GM21576 (cell line): ENCODE measurements around the gene SP1.
A peak's percentile ranks its signal among the peaks of the same experiment; 100 is the strongest.
"Not testable (repeated sequence)": the region's sequence is repeated elsewhere in the genome, so short reads cannot be mapped to it uniquely, and the experiment has no call there.

Source experiments
- ATAC-seq: cut with Tn5 transposase; IDR thresholded peaks from one replicate; pipeline ENCODE4 v1.9.1; 2021; ENCODE audit warnings: mild to moderate bottlenecking, moderate library complexity; ENCODE audit not compliant: unreplicated experiment

Gene SP1

DNA sequence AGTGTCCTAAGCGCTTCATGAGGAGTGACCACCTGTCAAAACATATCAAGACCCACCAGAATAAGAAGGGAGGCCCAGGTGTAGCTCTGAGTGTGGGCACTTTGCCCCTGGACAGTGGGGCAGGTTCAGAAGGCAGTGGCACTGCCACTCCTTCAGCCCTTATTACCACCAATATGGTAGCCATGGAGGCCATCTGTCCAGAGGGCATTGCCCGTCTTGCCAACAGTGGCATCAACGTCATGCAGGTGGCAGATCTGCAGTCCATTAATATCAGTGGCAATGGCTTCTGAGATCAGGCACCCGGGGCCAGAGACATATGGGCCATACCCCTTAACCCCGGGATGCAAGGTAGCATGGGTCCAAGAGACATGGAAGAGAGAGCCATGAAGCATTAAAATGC, 31.0 kb downstream of the SP1 start:
- no peak for ATAC-seq

DNA sequence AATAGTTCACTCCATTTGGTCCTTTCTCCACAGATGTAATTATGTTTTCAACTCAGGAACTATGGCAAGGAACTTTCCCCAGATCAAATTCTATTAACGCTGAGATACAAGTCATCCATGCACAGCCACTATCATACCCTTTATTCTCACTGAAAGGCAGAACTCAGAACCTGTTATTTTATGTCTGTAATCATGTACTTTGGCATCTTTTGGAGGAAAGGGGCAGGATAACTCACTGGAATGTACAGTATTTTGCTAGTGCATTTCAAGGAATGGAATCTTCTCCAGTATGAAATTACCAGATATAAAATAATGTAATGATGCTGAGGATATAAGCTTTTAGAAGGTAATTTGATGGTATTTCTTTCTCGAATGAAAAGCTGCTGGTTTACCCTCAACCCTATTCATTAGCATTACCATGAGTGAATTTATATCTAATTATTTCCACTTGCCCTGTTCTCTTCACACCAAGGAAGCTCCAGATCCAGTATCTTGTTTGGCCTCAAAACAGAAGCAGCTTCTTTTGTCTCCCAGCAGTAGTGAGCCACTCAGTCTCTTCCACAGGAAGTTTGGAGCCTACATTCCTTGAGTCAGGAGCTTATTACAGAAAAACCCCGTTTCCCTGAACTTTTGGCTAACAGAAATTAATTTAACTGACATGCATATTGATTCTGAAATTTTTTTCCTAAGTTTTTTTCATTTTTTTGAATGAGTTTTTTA, 33.7 kb downstream of the SP1 start:
- ATAC-seq: no peak

DNA sequence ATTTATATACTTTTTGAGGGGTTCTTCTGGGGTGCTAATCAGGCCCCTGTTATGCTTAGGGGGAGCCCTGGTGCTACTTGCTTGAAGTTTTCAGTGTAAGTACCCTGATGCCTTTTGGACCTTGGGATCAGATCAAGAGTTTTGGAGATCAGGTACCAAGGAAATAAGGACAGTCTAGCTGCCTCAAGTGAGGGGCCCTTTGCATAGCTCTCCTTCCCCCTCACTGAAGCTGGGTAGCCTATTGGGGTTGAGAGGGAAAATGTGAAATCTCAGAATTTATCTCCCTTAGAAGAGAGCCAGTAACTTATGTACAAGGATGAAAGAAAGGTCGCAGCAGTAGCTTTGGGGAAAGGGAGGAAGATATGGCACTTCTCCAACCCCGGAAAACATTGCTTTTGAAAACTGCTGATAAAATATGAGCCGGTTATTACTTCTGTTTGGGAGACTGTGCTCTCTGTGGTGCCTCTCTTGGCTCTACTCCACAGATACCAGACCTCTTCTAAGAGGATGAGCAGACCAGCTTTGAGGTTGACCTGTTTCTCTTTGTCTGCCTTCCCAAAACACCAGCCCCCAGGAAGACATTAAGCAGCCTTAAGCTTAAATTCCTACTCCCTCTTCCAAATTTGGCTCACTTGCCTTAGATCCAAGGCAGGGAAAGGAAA, 34.9 kb downstream of the SP1 start:
- ATAC-seq: no peak

DNA sequence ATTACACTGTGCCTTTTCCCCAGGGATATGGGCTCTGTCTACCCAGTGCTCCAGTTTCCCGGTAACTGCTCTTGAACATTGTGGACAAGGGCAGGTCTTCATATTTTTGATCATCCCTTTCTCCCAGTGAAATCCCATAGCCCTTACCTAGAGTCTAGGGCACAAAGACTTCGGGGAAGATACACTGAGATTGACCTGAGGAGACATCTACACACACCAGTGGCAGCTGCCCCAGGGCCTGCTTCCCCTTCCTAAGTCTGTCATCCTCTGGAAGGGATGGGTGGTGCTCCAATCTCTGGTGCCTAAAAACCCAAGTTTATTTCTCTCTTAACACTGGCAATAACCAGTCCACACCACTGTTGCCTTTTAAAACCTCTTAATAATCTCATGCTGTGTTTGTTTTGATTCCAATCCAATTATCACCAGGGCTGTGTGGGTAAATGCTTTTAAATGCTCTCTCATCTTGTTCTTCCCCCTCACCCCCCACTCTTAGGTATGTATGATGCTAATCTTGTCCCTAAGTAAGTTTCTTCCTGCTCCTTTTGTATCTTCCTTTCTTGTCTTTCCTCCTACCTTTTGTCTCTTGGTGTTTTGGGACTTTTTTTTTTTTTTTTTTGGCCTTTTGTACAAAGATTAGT, 35.9 kb downstream of the SP1 start:
- ATAC-seq: not testable (repeated sequence)

- ATAC-seq: not testable (repeated sequence)
These were observed 37.4 kb downstream of the SP1 start for GRCh38 chr12:53417291-53417816.

DNA sequence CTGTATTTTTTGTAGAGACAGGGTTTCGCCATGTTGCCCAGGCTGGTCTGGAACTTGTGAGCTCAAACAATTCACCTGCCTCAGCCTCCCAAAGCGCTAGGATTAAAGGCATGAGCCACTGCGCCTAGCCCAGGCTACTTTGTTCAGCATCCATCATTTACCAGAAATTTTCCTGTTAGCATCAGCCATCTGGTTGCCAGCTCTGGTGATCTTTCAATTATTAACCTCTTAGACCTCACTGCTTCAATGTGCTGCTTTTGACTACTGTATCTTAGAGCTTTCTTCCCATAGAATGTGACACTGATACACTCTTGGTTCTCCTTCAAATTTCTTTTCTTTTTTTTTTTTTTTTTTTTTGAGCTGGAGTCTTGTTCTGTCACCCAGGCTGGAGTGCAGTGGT, 38.2 kb downstream of the SP1 start:
- ATAC-seq: no peak

GRCh38 chr12:53419756-53420155, 39.8 kb downstream of the SP1 start:
- ATAC-seq: no peak

DNA sequence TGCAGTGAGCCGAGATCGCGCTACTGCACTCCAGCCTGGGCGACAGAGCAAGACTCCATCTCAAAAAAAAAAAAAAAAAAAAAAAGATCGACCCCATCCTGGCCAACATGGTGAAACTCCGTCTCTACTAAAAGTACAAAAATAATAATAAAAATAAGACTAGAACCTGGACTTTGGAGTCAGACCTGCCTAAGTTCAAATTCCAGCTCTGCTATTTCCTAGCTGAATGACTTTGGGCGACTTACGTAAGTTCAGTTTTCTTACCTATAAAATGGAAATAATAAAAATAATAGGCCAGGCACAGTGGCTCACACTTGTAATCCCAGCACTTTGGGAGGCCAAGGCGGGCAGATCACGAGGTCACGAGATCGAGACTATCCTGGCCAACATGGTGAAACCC, 42.3 kb downstream of the SP1 start:
- not testable (repeated sequence) for ATAC-seq

GRCh38 chr12:53423597-53423996, 43.6 kb downstream of the SP1 start, which contains the start of gene AMHR2:
Gene AMHR2, plus strand, starts transcription at chr12:53423855. Its CDS starts 80 bp downstream, at chr12:53423935.
- no peak for ATAC-seq

- no peak for ATAC-seq
These were observed 44.9 kb downstream of the SP1 start for GRCh38 chr12:53424626-53425514.

- ATAC-seq: no peak
These were observed 45.7 kb downstream of the SP1 start for GRCh38 chr12:53425515-53426150.

DNA sequence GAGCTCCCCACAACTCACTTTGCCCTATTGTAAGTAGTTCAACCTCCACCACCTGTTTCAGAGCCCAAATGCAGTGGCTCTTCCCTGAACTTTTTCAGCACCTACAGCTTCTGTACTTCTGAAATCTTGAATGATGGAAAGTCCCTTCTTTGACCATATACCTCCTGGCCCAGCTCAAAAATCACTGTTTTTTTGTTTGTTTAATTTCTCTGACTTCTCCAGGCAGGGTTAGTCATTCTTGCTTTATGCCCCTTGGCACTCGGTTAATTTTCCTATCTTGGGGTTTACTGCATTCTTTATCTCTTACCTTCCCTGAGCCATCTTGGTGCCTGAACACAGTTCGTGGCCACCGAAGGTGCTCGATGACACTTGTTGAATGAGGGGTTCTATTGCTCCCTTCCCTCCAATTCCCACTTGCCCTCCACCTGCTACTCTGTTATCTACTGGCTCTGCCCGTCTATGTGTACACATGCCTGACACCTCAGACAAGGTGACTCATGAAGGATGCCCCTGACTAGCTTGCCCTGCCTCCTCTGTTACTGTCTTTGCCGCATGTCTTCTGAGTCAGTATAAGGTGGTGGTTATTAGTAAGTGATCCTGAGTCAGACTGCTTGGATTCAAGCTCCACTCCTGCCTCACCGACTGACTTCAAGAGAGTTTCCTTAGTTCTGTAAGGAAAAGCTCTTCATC, 48.1 kb downstream of the SP1 start:
- ATAC-seq: no peak

DNA sequence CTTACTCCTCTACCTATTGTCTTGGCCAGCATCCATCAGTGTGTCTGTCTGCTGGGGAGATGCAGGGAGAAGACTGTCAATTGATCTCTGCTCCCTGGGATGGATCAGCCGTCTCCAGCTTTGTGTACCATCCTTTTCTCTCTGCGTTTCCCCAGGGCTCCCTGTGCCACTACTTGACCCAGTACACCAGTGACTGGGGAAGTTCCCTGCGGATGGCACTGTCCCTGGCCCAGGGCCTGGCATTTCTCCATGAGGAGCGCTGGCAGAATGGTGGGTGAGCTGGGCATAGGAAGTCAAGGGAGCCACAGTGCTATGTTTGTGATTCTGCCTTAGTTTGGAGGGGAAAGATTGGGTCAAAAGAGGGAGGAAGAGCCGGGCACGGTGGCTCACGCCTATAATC, 48.8 kb downstream of the SP1 start:
- ATAC-seq: no peak

DNA sequence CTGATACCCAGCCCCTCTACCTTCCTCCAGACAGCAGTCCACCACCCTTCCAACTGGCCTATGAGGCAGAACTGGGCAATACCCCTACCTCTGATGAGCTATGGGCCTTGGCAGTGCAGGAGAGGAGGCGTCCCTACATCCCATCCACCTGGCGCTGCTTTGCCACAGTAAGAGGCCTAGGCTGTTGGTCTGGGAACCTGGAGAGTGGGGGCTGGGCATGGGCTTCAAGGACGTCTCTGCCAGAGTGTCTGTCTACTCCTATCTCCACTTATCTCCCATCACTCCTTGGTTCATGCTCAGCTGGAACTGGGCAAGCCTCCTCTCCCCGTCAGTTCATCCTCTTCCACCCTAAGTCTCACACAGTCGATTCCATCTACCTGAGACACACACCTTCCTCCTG, 50.1 kb downstream of the SP1 start:
- ATAC-seq: no peak

- no peak for ATAC-seq
These were observed 51.2 kb downstream of the SP1 start for GRCh38 chr12:53431187-53431586.

DNA sequence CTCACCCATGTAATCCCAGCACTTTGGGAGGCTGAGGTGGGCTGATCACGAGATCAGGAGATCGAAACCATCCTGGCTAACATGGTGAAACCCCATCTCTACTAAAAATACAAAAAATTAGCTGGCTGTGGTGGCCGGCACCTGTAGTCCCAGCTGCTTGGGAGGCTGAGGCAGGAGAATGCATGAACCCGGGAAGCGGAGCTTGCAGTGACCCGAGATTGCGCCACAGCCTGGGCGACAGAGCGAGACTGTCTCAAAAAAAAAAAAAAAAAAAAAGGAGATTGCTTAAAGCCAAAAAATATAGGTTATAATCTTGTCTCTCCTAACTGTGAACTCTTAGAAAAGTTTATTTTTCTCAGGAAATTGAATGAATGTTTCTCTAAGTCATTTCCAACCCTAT, 55.4 kb downstream of the SP1 start:
- not testable (repeated sequence) for ATAC-seq

DNA sequence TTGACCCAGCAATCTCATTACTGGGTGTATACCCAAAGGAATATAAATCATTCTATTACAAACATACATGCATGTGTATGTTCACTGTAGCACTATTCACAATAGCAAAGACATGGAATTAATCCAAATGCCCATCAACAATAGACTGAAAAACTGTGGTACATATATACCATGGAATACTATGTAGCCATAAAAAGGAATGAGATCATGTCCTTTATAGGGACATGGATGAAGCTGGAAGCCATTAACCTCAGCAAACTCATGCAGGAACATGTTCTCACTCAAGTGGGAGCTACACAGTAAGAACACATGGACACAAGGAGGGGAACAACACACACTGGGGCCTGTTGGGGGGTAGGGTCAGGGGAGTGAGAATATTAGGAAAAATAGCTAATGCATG, 59.6 kb downstream of the SP1 start:
- not testable (repeated sequence) for ATAC-seq

- peak; percentile 96 for ATAC-seq
These were observed 61.3 kb downstream of the SP1 start, which contains the start of gene PRR13 for GRCh38 chr12:53441040-53441833. Gene PRR13, plus strand, starts transcription at chr12:53441734. Its CDS starts 981 bp downstream, at chr12:53442715.

- ATAC-seq: no peak
These were observed 64.0 kb downstream of the SP1 start for GRCh38 chr12:53443955-53444354.
